HG03095 (cell line): ENCODE results near the gene STX17.

ENCODE experiments used
- ATAC-seq: cut with Tn5 transposase; IDR thresholded peaks from one replicate; pipeline ENCODE4 v1.9.1; 2021; ENCODE audit warnings: moderate library complexity; ENCODE audit not compliant: unreplicated experiment

The STX17 gene

GRCh38 chr9:99905833-99906402 is 536 bp upstream of the STX17 start:
- ATAC-seq: no peak

- no peak for ATAC-seq
Measured at GRCh38 chr9:99907208-99907532, 716 bp downstream of the STX17 start.

GRCh38 chr9:99911600-99911999 is 5.1 kb downstream of the STX17 start:
- no peak for ATAC-seq

GRCh38 chr9:99916650-99917049 is 10.2 kb downstream of the STX17 start:
- no peak for ATAC-seq

GRCh38 chr9:99918134-99918533 is 11.7 kb downstream of the STX17 start:
- no peak for ATAC-seq

- ATAC-seq: no peak
Measured at GRCh38 chr9:99919930-99920329, 13.5 kb downstream of the STX17 start.

GRCh38 chr9:99921875-99922710 is 15.6 kb downstream of the STX17 start:
- no peak for ATAC-seq

GRCh38 chr9:99922711-99923030 is 16.2 kb downstream of the STX17 start:
- ATAC-seq: no peak

- ATAC-seq: no peak
Measured at GRCh38 chr9:99925541-99925940, 19.1 kb downstream of the STX17 start.

GRCh38 chr9:99929652-99930051 is 23.2 kb downstream of the STX17 start:
- no peak for ATAC-seq

GRCh38 chr9:99931155-99931840 is 24.8 kb downstream of the STX17 start:
- no peak for ATAC-seq

GRCh38 chr9:99936947-99937587 is 30.6 kb downstream of the STX17 start:
- ATAC-seq: no peak

- ATAC-seq: no peak
Measured at GRCh38 chr9:99947395-99947794, 40.9 kb downstream of the STX17 start.

GRCh38 chr9:99948482-99948881 is 42.0 kb downstream of the STX17 start:
- ATAC-seq: no peak

- no peak for ATAC-seq
Measured at GRCh38 chr9:99948896-99949295, 42.4 kb downstream of the STX17 start.

- ATAC-seq: no peak
Measured at GRCh38 chr9:99953861-99954507, 47.5 kb downstream of the STX17 start.

- no peak for ATAC-seq
Measured at GRCh38 chr9:99954819-99955218, 48.4 kb downstream of the STX17 start.

GRCh38 chr9:99955606-99956005 is 49.2 kb downstream of the STX17 start:
- no peak for ATAC-seq

- no peak for ATAC-seq
Measured at GRCh38 chr9:99962680-99963261, 56.3 kb downstream of the STX17 start.

- no peak for ATAC-seq
Measured at GRCh38 chr9:99964336-99964735, 57.9 kb downstream of the STX17 start.

GRCh38 chr9:99966001-99966400 is 59.5 kb downstream of the STX17 start:
- no peak for ATAC-seq
